Measurements from ENCODE around the gene SEMA6C.

Gene SEMA6C

DNA sequence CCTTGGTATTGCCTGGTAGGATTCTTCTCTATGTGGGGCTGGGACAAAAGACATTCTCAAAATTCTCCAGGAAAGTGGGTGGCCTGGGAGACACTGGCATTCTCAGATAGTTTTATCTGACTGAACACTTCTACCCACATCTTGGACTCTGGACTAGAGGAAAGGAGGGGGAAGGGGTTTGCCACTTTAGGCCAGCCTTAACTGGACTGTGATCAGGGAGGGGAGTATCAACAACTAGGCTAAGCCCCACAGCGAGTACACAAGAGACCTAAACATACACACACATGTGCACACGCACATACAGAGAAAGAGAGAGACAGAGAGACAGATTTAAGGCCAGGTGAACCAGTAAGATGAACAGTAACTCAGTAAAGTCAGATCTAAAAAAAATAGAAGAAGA, 1.2 kb upstream of the SEMA6C start:
- Histone ChIP-seq H3K4me3 (peak overlapping the region in 8 of 10 experiments; percentile 75 to 97 (median 90); a peak in 11 of 20 replicates), H3K36me3 (peaks cover 0 to under 1% (median 0%) of the 10 kb centered on the region in 11 experiments; a peak in 4 of 22 replicates), H4K20me1 (peaks cover 0 to 37% (median 12%) of the 10 kb centered on the region in 11 experiments; a peak in 9 of 22 replicates), H3K9me3 (replicated peaks in 1 of 11) (no peaks in the 10 kb centered on the region), H3K27ac (peak overlapping the region in 8 of 11 experiments; percentile 65 to 83 (median 80); a peak in 16 of 22 replicates), H3K9ac (peak overlapping the region in 10 of 11 experiments; percentile 80 to 91 (median 86); a peak in 18 of 22 replicates), H3K27me3 (no peaks in the 10 kb centered on the region), H3K4me2 (peak overlapping the region; percentile 91 to 99 (median 97)), H3K4me1 (peaks cover 55 to 68% (median 62%) of the 10 kb centered on the region in 10 experiments)
- no peak for TF ChIP-seq Cebpa-rat (IDR thresholded peaks at IDR 0.05)

DNA sequence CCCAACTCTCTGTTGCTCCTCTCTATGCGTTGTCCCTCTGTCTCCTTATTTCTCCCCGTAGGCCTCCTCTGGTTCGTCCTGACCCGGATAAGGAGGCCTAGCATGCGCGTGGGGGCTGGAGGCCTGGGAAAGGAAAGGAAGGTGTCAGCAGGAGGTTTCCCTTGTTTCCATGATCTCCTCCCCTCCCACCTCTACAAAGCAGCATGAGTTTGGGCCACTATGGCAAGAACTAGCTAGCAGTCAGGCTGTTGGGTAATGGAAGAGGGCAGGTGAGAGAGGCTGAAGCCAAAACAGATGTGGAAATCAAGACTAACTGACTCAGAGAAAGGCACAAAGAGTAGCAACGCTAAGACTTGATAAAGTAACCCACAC, 687 bp upstream of the SEMA6C start:
- TF ChIP-seq Cebpa-rat (IDR thresholded peaks at IDR 0.05) = no peak
- Histone ChIP-seq H3K4me1 (peaks cover 60 to 73% (median 67%) of the 10 kb centered on the region in 10 experiments), H3K4me3 (peak overlapping the region; percentile 67 to 97 (median 88)), H3K36me3 (peaks cover 0 to 6% (median 5%) of the 10 kb centered on the region in 11 experiments; a peak in 10 of 22 replicates), H4K20me1 (peaks cover 0 to 42% (median 17%) of the 10 kb centered on the region in 11 experiments; a peak in 10 of 22 replicates), H3K4me2 (peak overlapping the region; percentile 91 to 99 (median 97)), H3K9ac (peak overlapping the region; percentile 61 to 91 (median 85)), H3K9me3 (replicated peaks in 1 of 11) (no peaks in the 10 kb centered on the region), H3K27me3 (no peaks in the 10 kb centered on the region), H3K27ac (peak overlapping the region in 10 of 11 experiments; percentile 32 to 83 (median 79); a peak in 20 of 22 replicates)

DNA sequence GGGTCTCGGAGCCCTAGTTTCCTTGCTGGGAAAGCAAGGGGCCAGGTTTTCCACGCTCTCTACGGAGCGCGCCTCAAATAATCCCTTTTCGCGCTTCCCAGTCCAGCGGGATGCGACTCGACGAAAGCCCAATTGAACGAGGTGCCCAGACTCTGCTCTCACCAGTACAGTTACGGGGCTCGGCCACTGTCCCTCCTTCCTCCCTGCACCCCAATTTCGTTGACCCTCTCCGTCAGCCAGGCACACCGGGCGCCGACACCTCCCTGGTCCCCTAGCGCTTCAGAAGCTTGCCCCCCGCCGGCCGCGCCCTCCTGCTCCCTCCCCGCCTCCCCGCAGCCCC, 389 bp downstream of the SEMA6C start:
- H3K4me1 ChIP-seq = peaks cover 60 to 82% (median 77%) of the 10 kb centered on the region in 10 experiments
- H3K4me2 ChIP-seq = peak overlapping the region; percentile 91 to 99 (median 97)
- no peaks in the 10 kb centered on the region for H3K9me3 ChIP-seq (replicated peaks in 1 of 11)
- H3K36me3 ChIP-seq = peaks cover 0 to 17% (median 15%) of the 10 kb centered on the region in 11 experiments; a peak in 15 of 22 replicates
- H3K9ac ChIP-seq = peak overlapping the region; percentile 80 to 91 (median 85)
- H3K27ac ChIP-seq = peak overlapping the region in 10 of 11 experiments; percentile 52 to 83 (median 79); a peak in 19 of 22 replicates
- TF ChIP-seq Cebpa-rat (IDR thresholded peaks at IDR 0.05) = no peak
- H3K27me3 ChIP-seq = no peaks in the 10 kb centered on the region
- peak overlapping the region; percentile 67 to 97 (median 88) for H3K4me3 ChIP-seq
- peaks cover 0 to 53% (median 17%) of the 10 kb centered on the region in 11 experiments; a peak in 10 of 22 replicates for H4K20me1 ChIP-seq

DNA sequence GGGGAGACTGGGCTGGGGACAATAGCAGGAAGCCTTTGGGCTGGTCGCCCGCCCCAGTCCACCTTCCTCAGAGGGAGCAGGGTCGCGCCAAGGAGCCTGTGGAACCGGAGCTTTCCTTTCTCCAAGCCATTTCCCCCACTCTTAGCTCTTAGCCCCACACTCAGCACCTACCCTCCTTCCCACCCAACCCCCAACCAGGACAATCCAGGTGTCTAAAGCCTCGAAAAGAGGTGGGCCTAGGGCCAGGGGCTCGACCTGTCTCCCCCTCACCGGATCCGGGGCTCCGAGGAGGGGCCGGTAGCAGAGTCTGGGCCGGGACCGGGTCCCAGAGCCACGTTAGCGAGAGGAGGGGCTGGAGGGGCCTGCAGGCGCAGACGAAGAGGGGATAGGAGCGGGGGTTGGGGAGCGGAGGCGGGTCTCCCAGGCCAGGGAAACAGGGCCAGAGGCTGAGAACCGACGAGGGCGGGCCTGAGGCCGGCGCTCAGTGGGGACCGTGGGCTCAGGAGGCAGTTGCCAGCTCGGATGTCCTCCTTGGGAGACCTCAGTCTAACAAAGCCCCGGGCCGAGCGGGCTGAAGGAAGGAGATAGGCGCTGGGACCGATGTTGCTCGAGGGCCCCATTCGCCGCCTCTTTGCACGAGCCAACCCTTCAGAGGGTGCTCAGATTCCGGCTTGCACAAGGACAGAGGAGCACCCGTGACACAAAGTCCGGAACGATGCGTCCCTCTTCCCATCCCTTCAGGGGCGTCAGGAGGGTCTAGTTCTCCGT, 943 bp downstream of the SEMA6C start:
- Histone ChIP-seq H3K4me1 (peaks cover 60 to 79% (median 77%) of the 10 kb centered on the region in 10 experiments), H3K36me3 (peaks cover 0 to 23% (median 19%) of the 10 kb centered on the region in 11 experiments; a peak in 17 of 22 replicates), H3K4me3 (peak overlapping the region; percentile 67 to 97 (median 88)), H3K27ac (peak overlapping the region in 10 of 11 experiments; percentile 52 to 83 (median 79); a peak in 20 of 22 replicates), H3K4me2 (peak overlapping the region; percentile 91 to 99 (median 97)), H3K9ac (peak overlapping the region; percentile 80 to 91 (median 85)), H3K27me3 (no peaks in the 10 kb centered on the region), H3K9me3 (replicated peaks in 1 of 11) (no peaks in the 10 kb centered on the region), H4K20me1 (peaks cover 0 to 56% (median 17%) of the 10 kb centered on the region in 11 experiments; a peak in 10 of 22 replicates)
- no peak for TF ChIP-seq Cebpa-rat (IDR thresholded peaks at IDR 0.05)

DNA sequence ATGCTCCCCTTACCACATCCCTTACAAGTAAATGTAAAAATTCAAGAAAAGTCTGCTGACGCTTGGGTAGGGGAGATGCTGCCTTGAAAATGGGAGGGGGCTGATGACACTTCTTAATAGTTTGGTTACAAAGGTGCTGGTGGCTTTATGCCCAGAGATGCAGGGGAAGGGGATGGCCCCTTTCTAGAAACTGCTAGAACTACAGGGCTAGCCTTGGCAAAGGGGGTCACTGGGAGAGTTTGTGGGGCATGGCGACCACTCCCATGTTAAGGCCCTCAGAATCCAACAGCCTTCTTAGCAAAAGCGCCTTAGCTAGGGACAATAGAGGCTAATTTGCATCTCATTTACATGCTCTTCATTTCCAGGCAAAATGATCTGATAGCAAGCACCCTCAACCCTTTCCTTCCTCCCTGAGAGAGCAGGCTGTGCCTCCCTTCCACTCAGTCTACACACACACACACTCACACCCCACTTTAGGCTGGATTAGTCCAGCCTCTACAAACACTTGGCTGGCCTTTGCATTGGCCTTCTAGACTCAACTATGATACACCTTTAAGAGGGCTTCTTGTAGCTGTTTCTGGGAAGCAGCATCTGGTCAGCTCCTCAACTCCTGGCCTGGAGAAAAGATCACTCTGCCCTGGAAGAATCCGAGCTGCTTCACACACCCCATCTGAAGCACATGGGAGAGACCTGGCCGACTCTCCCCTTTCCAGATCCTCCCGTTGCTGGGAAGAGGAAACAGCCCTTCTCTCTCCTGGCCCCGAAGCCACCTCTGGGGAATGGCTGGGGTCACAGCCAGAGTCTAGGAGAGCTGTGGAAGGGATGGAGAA, 1.7 kb downstream of the SEMA6C start:
- Histone ChIP-seq H4K20me1 (peaks cover 0 to 64% (median 24%) of the 10 kb centered on the region in 11 experiments; a peak in 11 of 22 replicates), H3K9me3 (replicated peaks in 1 of 11) (no peaks in the 10 kb centered on the region), H3K9ac (peak overlapping the region; percentile 80 to 91 (median 85)), H3K27ac (peak overlapping the region in 10 of 11 experiments; percentile 52 to 83 (median 79); a peak in 20 of 22 replicates), H3K4me2 (peak overlapping the region; percentile 91 to 99 (median 97)), H3K4me1 (peaks cover 59 to 76% (median 70%) of the 10 kb centered on the region in 10 experiments), H3K36me3 (peaks cover 2 to 31% (median 27%) of the 10 kb centered on the region in 11 experiments; a peak in 19 of 22 replicates), H3K4me3 (peak overlapping the region; percentile 67 to 97 (median 88)), H3K27me3 (no peaks in the 10 kb centered on the region)
- no peak for TF ChIP-seq Cebpa-rat (IDR thresholded peaks at IDR 0.05)

DNA sequence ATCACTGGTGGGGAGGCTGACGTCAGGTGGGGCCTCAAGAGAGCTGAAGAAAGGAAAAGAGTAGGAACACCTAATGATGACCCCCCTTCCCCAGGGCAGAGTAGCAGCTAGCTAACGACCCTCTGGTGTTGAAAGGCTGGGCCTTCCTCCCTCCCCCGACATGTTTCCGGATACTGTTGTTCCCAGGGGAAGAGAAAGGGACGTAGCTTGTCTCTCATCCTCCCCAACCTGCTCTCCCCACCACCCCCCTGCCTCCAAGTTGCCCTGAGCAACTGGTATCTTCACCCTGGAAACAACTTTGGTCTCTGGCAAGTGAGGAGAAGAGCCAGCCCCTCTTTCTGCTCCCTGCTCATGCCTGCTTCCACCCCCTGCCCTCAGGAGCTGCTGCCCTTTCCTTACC, 2.4 kb downstream of the SEMA6C start:
- no peak for TF ChIP-seq Cebpa-rat (IDR thresholded peaks at IDR 0.05)
- peak overlapping the region in 10 of 11 experiments; percentile 2 to 83 (median 79); a peak in 20 of 22 replicates for H3K27ac ChIP-seq
- H3K36me3 ChIP-seq = peaks cover 9 to 38% (median 34%) of the 10 kb centered on the region in 11 experiments; a peak in 19 of 22 replicates
- H3K4me2 ChIP-seq = peak overlapping the region; percentile 91 to 99 (median 97)
- H3K27me3 ChIP-seq = no peaks in the 10 kb centered on the region
- H3K9ac ChIP-seq = peak overlapping the region; percentile 80 to 91 (median 85); a peak in 20 of 22 replicates
- peaks cover 0 to 69% (median 27%) of the 10 kb centered on the region in 11 experiments; a peak in 11 of 22 replicates for H4K20me1 ChIP-seq
- no peaks in the 10 kb centered on the region for H3K9me3 ChIP-seq (replicated peaks in 1 of 11)
- H3K4me1 ChIP-seq = peaks cover 52 to 69% (median 63%) of the 10 kb centered on the region in 10 experiments
- H3K4me3 ChIP-seq = peak overlapping the region; percentile 67 to 97 (median 88); a peak in 18 of 20 replicates

DNA sequence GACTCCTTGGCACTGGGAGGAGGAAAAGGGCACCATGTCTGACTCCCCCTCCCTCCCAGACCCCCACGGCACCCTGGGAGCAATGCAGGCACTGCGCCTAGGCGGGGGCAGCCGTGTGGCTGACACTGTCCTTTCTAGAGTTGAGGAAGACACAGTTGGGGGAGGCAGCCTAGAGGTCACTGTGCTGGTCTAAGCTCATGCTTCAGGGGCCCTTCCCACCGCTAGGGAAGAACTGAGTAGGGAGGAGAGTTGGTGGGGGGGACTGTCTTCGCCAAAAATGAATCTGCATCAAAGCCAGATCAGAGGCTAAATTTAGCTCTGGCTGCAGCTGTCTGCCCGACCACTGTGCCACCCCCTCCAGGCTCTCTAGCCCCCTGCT, 3.4 kb downstream of the SEMA6C start:
- H3K4me1 ChIP-seq = peaks cover 47 to 61% (median 53%) of the 10 kb centered on the region in 10 experiments
- peak overlapping the region in 10 of 11 experiments; percentile 2 to 83 (median 79); a peak in 19 of 22 replicates for H3K27ac ChIP-seq
- no peaks in the 10 kb centered on the region for H3K9me3 ChIP-seq (replicated peaks in 1 of 11)
- peaks cover 14 to 47% (median 44%) of the 10 kb centered on the region in 11 experiments; a peak in 21 of 22 replicates for H3K36me3 ChIP-seq
- H4K20me1 ChIP-seq = peaks cover 0 to 75% (median 27%) of the 10 kb centered on the region in 11 experiments; a peak in 11 of 22 replicates
- peak overlapping the region; percentile 49 to 91 (median 85); a peak in 19 of 22 replicates for H3K9ac ChIP-seq
- peak overlapping the region; percentile 91 to 99 (median 97) for H3K4me2 ChIP-seq
- H3K4me3 ChIP-seq = peak overlapping the region in 8 of 10 experiments; percentile 80 to 97 (median 90); a peak in 15 of 20 replicates
- H3K27me3 ChIP-seq = no peaks in the 10 kb centered on the region
- TF ChIP-seq Cebpa-rat (IDR thresholded peaks at IDR 0.05) = no peak
